Activated CD8-positive, alpha-beta memory T cell treated with anti-CD3 and anti-CD28 coated beads for 48 hours (primary cell): ENCODE results near the gene MAP3K20.
A peak's percentile ranks its signal among the peaks of the same experiment; 100 is the strongest.
"Not testable (repeated sequence)": the region's sequence is repeated elsewhere in the genome, so short reads cannot be mapped to it uniquely, and the experiment has no call there.

ENCODE experiments used
- DNase-seq, 3 experiments: peaks; one replicate each; pipeline ENCODE4 v3.0.0-alpha.2; 2020; ENCODE audit warnings: low read depth in 2 of 3, low spot score in 2 of 3

MAP3K20 gene

GRCh38 chr2:173119069-173119807 lies 43.6 kb downstream of the MAP3K20 start:
- no peak for DNase-seq

- no peak for DNase-seq
Measured at GRCh38 chr2:173119944-173120343, 44.3 kb downstream of the MAP3K20 start.

DNA sequence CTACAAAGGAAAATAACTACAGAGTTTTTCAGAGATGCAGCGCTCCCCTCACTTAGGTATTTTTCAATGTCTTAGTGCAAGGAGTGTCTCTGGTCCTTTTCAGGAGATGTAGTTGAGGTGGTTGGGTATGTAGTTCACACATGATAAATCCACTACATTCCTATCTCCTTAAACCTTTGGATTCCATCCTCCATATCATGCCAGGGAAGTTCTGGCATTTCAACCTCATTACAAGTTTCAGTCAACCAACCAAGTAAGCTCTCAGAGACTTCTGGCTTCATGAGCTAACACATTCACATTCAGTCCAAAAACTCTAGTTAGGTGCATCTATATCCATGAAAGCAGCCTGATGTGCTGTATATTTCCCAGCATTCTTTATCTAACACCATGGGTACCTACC lies 47.3 kb downstream of the MAP3K20 start:
- no peak for DNase-seq

DNA sequence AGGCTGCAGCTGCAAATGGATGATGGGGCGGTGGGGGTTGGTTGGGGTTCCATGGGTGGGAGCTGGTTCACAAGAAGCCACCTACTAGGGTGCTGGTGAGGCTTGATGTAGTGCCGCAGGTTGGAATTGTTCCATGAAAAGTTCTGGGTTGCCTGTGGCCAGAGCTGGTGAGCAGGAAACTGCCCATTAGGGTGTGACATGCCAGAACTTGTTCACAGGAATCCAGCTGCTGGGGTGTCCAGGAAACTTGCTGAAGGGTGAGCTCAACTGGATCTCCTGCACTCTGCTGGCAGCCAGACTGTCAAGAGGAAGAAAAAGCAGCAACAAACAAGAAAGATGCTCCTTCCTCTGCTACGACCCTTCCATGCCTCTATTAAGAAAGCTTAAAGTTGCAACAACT lies 48.8 kb downstream of the MAP3K20 start:
- DNase-seq = no peak

DNA sequence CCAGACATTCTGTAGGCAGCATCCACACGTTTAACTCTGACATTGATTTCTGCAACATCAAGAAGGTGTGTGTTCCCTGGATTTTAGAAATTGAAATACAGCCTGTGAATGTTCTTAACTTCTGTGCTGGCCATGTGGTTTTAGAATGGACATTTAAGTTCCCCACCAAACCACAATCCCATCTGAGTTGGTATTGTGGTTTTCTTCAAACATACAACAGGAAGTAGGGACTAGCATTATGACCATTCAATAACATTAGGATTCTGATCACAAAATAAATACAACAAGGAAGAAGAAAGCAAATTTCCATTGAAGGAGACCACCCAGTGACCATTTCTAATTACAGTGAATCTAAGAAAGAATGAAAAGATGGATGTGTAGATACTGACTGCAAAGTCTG lies 51.2 kb downstream of the MAP3K20 start:
- DNase-seq = no peak

- not testable (repeated sequence) for DNase-seq
Measured at GRCh38 chr2:173128132-173128531, 52.5 kb downstream of the MAP3K20 start.

GRCh38 chr2:173130496-173131465 lies 55.1 kb downstream of the MAP3K20 start:
- DNase-seq = no peak

- no peak for DNase-seq
Measured at GRCh38 chr2:173132531-173132930, 56.9 kb downstream of the MAP3K20 start.

GRCh38 chr2:173134703-173135102 lies 59.1 kb downstream of the MAP3K20 start:
- no peak for DNase-seq

- DNase-seq = no peak
Measured at GRCh38 chr2:173136067-173136466, 60.4 kb downstream of the MAP3K20 start.

DNA sequence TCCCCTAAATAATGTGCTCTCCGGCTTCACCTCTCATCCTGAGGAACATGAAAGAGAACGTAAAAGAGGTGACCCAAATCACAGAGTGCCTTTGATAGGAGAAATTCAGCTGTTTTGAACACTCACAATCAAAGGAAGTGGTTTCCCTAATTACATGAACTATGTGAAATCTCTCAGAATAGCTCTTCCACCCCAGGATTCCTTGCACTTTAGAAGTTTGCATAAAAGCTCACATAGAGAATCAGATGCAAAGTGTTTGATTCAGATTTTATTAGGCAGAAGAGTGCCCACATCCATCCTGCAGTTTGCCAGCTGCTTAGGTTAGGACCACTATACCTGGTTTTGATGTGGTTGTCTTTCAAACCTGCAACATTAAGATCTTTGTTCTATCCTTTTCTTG lies 61.0 kb downstream of the MAP3K20 start:
- no peak for DNase-seq

DNA sequence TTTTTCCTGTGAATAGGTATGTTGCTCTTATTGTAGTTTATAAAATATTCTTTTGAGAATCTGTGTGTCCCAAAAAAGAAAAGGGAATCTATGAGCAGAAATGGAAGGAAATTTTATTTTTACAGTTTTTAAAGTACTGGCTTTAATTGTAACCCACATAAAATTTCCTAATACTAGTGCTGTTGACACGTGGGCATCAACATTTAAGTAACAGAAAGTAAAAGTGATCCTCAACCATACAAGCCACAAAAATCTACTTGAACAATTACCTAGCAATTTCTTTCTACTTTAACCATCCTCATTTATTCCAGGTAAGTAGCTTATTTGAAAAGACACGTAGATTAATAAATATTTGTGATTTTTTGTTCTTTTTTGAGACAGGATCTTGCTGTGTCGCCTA lies 62.0 kb downstream of the MAP3K20 start:
- DNase-seq = no peak

DNA sequence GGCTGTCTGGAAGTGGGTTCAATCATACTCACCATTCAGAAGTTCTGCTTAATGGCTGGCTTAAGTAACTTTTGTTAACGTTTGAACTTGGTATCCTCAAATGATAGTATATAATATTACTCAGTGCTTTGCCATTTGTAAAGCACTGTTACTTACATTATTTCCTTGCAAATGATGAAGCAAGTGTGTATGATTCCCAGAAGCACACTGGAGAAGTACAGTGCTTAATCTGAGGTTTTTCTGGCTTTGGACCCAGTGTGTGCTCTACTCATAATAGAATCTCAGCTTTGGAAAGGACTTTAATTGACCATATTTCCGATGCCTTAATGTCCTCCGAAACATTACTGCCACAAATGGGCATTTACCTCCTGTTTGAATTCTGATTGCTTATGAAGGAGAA lies 63.3 kb downstream of the MAP3K20 start:
- no peak for DNase-seq

GRCh38 chr2:173141666-173142065 lies 66.0 kb downstream of the MAP3K20 start:
- no peak for DNase-seq

- no peak for DNase-seq
Measured at GRCh38 chr2:173145454-173145853, 69.8 kb downstream of the MAP3K20 start.

DNA sequence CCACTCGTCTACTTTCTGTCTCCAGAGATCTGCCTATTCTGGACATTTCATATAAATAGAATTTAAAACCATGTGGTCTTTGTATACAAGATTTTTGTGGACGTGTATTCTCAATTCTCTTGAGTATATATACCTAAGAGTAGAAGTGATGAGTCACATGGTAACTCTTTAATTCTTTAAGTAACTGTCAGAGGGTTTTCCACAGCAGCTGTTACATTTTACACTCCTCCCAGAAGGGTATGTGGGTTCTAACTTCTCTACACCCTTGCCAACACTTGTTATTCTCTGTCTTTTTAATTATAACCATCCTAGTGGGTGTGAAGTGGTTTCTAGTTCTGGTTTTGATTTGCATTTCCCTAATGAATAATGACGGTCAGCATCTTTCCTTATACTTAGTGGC lies 70.9 kb downstream of the MAP3K20 start:
- DNase-seq = no peak

DNA sequence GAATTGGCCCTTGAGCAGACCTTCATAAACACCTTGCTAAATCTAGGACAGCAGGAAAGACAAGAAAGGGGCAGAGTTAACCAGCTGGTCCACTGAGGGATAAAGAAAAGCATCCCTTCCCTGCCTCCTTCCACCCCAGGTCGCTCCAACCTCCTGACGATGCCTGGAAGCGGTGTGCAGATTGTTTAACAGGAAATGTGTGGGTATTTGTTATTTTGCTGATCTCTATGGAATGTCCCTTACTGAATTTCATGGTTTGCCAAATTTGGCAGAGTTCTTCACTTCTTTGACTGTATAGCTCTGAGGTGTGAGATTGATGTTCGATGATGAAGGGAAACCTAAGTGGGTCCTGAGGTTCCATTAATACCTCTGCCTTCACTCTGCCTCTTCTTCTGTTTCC lies 72.9 kb downstream of the MAP3K20 start:
- DNase-seq = no peak

DNA sequence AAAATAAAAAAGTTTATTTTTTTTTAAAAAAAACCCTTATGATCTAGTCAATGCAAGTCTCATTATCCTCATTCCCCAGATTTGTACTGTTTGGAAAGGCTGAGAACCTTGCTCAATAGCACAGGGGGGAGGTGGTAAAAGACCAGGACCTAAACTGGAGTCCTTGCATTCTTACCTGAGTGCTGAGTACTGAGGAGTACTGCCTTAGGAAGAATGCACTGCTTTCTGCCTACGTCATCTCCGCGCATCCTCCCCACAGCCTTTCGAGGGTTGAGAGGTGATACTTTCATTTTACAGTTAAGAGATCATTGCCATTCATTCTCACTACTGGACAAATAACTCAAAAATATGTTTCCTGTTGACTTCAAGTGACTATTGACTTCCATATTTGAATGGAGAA lies 73.8 kb downstream of the MAP3K20 start:
- peak in 1 of 3 experiments; percentile 34 for DNase-seq

DNA sequence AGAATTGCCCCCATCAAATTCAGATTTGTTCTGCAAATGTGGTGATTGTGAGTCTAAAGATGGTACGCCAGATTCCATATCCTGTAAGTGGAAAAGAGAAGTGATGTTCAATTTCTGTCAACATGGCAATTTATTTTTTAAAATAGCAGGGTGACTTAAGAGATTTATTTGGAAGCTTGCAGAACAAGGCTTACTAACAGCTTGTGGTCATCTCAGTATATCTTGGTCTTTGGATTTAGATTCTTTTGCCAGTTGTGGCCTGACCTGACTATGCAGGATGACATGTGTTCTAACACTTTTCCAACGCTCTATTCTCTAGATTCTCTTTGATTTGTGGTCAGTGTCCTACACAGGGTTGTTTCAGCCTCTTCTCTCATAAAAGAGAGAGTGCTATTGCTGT lies 74.4 kb downstream of the MAP3K20 start:
- no peak for DNase-seq

DNA sequence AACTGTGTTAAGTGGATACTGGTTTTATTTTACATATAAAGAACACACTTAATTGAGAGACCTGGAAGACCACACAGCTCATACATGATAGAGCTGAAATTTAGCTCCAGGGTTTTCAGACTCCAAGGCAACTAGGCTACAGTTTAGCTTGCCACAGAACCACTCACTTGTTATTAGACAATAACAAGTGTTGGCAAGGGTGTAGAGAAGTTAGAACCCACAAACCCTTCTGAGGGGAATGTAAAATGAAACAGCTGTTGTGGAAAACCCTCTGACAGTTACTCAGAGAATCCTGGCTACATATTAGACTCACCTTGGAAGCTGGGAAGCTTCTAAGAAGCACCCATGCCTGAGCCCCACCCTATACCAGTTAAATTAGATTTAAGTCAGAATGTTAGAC lies 75.3 kb downstream of the MAP3K20 start:
- DNase-seq = no peak

- DNase-seq = no peak
Measured at GRCh38 chr2:173151671-173152401, 76.2 kb downstream of the MAP3K20 start.
